GM23248 (cell line): ENCODE results near the gene ITPRIPL1.

Experiments used
- EZH2 ChIP-seq: fragments of 200-600 bp; sonication (generic); IDR thresholded peaks from 2 replicates; pipeline ENCODE4 v1.6.1; 2018; ENCODE audit warnings: antibody characterized with exemption, mild to moderate bottlenecking; ENCODE audit not compliant: insufficient read depth, poor library complexity, severe bottlenecking
- EZH2phosphoT487 ChIP-seq: fragments of 200-600 bp; sonication (generic); IDR thresholded peaks from 2 replicates; pipeline ENCODE4 v1.6.1; 2018; ENCODE audit warnings: antibody characterized with exemption, moderate library complexity, mild to moderate bottlenecking, low read depth; ENCODE audit not compliant: insufficient read depth

- TF ChIP-seq EZH2 (no peak), EZH2phosphoT487 (no peak)
Observed at GRCh38 chr2:96287273-96287856, 37.8 kb upstream of the ITPRIPL1 start.
